HG03342 (cell line): ENCODE measurements around the gene EFCAB5.
"Not testable (repeated sequence)": the region's sequence is repeated elsewhere in the genome, so short reads cannot be mapped to it uniquely, and the experiment has no call there.

Experiments
- ATAC-seq: cut with Tn5 transposase; IDR thresholded peaks from one replicate; pipeline ENCODE4 v1.9.1; 2021; ENCODE audit warnings: mild to moderate bottlenecking, moderate library complexity; ENCODE audit not compliant: unreplicated experiment

Gene EFCAB5

DNA sequence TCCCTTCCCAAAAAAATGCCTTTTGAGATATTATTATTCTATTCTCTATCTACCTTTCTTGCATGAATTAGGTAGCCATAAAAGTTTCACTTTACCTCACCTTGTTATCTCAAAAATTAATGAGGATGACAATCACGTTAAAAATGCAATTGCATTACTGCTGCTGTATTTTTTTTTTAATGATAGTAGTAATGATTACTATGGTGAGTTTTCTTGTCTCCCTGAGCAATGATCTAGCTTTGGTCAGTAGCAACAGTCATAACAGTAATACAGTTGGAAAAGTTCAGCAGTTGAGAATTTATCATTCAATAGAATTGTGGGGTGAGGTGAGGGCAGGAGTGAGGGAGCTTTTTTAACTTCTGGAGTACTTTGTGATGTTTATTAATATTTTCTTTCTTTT, at the start of gene EFCAB5:
EFCAB5 (plus strand) TSS at position 301 of the 400 bp plus-strand sequence. CDS start 163 bp downstream, outside the sequence.
- ATAC-seq: no peak

DNA sequence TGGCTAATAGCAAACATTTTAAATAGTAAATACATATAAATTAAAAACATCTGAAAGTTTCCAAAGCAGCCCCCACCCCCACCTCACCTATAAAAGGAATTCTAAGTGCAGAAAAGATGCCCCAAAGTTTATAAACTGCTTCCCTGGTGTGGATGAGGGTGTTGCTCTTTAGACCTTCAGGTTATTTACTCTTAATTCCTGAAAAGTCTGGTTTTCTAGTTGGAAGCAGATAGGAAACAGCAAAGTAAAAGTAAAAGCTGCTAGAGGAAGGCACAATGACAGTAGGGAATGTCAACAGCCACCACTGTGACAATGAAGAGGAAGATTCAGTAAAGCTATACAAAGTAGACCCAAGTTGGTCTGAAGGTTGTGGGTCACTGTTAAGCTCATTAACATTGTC, 49.2 kb upstream of the EFCAB5 start:
- no peak for ATAC-seq

DNA sequence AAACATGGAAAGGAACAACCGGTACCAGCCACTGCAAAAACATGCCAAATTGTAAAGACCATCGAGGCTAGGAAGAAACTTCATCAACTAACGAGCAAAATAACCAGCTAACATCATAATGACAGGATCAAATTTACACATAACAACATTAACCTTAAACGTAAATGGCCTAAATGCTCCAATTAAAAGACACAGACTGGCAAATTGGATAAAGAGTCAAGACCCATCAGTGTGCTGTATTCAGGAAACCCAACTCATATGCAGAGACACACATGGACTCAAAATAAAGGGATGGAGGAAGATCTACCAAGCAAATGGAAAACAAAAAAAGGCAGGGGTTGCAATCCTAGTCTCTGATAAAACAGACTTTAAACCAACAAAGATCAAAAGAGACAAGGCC, 44.3 kb upstream of the EFCAB5 start:
- not testable (repeated sequence) for ATAC-seq

DNA sequence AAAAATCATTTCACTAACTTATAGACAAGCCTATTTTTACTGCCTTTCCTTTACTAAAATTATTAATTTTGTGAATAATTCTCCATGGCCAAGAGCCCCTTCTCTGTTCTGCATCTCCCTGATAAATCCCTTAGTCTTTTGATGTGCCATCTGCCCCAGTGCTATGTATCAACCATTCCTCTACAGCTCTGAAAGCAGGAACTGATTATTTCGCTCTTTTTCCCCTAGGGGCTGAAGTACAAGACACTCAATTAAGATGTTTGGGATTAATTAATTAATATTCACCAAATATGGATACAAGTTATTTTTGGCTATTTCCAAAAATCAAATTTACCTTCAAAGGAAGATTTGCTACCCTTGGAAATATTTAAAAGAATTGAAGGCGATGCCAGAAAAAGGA, 38.0 kb upstream of the EFCAB5 start:
- no peak for ATAC-seq

DNA sequence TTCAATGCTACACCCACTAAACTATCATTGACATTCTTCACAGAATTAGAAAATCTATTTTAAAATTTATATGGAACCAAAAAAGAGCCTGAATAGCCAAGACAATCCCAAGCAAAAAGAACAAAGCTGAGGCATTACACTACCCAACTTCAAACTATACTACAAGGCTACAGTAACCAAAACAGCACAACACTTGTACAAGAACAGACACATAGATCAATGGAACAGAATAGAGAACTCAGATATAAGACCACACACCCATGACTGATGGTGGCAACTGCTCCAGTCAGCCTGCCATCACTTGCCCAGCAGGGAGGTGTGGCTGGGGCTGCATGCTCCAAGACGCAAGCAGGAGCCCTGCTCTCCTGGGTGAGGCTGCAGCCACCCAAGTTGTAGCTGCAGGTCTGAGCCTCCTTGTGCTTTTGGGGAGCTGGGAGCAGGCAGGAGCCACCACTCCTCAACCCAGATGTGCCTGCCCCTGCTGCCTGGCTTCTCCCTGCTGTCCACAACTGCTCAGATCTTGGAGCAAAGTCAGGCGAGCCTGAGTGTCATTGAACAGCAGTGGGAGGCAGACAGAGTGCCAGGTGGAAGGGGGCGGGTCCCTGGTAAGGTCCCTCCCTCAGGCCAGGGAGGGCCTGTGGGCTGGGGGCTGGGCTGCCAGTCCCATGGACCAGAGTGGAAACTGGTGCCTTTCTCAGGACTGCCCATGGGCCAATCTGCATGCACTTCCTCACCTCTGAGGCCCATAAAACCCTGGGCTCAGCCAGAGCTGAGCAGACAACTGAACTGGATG, 36.2 kb upstream of the EFCAB5 start:
- no peak for ATAC-seq

DNA sequence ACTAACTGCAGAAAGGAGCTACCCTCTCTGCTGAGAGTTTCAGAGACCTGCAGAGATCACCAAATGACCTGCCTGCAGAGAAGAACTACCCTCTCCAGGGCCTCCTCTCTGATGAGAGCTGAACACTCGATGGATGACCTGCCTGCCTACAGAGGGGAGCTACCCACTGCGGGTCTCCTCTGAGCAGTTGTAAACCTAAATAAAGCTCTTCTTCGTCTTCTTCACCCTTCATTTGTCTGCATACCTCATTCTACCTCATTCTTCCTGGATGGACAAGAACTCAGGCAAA, 35.6 kb upstream of the EFCAB5 start:
- ATAC-seq: no peak

DNA sequence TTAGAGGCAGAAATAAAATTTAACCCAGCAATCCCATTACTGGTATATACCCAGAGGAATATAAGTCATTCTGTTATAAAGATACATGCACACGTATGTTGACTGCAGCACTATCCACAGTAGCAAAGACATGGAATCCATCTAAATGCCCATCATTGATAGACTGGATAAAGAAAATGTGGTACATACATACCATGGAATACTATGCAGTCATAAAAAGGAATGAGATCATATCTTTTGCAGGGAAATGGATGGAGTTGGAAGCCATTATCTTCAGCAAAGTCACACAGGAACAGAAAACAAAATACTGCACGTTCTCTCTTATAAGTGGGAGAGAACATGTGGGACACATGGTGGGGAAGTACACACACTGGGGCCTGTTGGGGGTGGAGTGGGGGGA, 34.5 kb upstream of the EFCAB5 start:
- ATAC-seq: no peak

DNA sequence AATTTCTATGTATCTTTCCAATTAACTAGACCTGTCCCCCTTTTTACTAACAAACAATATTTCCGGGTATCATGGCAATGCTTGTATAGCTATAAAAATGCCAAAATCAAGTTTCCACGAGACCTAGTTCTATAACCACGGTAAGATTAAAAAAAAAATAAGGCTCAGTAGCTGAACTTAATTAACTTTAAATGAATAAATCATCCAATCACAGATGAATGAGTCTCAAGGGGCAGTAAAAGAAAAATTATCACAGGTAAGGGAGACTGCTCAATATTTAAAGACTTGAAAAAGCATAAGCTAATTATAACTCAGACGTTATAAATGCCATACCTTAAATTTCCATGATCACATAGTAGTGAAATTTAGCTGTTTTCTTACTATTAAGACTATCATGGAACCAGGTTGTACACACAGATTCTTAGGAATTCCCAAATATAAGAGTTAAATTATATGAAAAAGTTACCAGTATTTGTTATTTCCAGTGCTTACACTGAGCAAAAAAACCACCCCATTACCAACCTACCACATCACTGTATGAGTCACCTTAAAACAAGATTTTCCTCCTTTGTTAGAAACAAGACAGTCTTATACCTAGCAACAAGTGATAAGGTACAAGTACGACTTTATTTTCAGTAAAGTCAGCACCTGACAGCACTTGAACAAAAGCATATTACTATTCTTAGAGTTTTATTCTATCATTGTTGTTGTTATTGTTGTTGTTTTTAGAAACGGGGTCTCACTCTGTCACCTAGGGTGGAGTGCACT, 32.0 kb upstream of the EFCAB5 start:
- ATAC-seq: no peak

DNA sequence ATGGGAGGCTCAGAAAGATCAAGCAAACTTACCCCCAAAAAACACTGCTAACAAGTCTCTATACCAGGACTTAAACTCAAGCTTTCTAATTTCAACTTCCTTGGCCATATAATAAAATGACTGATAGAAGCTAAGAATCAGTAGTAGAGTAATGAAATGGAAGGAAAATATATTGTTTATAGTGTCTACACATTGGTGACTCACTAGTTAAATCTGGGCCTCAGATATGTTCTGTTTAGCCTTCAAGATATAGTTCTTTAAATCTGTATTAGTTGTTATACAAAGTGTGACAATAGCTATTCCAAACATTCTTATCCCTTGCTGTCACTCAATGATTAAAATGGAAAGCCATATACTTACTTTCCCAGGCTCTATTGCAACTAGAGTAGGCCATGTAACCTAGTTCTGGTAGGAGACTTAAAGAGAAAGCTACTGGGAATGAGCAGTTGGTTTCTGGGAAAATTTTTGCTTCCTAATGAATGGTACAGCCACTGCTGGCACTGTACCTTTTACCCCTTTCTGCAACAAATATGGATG, 29.7 kb upstream of the EFCAB5 start:
- ATAC-seq: no peak

DNA sequence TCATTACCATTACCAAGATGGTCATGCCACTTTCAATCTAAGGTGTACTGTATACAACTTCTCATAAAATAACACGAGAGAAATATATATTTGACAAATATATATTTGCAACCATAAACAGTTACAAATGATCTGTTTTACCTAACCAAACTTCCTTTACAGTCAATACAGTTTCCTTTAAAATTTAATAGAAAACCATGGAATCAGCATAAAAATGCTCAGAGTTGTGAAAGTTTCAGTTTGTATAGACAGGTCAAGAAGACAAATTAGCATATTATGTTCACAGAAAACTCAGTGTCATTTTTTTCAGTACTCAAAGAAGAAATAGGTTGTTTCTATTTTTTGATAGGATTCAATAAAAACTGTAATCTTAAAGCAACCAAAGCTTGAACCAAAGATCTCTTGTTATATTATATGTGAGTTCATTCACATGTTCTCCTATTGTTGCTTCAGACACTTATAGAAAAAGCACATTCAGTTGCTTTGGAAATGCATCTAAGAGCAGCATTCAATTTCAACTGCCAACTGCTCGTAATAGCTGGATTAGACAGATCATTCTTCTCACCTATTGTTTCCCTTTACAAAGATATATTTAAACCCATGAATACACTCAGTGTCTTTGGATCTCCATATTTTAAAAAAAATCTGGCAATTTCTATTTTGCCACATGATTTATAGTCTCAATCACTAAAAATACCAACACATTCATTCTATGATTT, 26.5 kb upstream of the EFCAB5 start:
- ATAC-seq: no peak

DNA sequence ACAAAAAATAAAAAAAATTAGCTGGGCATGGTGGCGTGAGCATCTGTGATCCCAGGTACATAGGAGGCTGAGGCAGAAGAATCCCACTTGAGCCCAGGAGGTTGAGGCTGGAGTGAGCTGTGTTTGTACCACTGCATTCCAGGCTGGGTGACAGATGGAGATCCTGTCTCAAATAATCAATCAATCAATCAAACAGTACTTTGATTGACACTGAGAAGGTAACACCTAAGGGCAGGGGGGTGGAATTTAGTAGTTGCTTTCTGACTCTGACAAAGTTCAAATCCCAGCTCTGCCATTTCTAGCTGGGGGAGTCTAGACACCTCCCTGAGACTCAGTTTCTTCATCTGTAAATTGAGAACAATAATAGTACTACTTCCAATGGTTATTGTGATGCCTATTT, 23.4 kb upstream of the EFCAB5 start:
- no peak for ATAC-seq

DNA sequence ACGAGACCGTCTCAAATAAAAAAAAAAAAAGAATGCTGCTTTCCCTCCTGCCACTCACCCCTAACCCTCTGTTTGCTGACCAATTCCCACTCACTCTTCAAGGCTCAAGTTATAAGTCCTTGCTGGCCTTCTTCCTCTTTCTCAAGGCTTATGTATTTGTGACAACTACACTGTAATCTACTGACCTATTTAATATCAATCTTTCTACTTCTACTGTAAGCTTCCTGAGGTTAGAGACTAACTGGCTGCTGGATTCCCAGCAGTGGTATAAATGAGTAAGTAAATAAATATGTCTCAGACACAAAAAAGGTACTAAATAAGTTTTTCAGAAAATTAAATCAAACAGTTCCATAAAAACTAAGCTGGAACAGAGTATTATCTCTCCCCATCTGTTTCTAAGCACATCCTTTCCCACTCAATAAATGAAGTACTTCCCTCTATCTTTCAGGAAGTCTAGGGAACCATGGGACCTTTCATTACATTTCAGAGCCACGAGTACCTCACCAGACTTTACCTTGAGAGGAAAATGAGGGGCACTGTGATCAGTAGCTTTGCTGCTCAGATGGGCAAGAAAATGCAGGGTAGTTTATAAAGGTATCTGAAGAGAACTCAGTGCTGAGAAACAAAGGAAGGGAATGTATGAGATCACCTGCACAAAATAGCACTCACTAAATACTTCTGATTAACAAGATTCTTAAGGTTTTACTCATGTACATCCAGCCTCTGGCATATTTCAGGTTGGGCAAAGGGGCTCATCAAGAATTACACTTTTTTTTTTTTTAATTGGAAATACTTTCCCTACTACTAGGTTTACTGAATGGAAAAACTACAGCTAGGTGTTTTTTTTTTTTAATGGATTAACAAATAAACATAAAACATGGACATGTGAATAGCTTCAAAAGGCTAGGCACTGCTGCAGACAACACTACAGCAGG, 22.2 kb upstream of the EFCAB5 start:
- no peak for ATAC-seq

DNA sequence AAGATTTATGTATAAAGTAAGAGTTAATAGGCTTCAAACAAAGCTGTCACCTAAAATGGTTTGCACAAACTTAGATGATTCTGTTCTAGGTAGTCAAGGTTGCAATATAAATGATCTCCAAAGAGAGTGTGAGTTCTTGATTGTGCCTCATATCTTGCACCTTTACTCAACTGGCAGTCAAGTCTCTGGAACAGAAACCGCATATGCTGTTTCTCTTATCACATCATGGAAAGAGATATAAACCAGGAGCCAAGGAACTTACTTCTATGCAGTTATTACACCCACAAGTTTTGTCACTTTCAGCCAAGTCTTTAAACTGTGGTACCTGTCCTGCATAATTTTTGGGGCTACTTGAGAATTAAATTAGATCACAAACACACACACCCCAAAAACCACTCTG, 16.6 kb upstream of the EFCAB5 start:
- ATAC-seq: no peak

DNA sequence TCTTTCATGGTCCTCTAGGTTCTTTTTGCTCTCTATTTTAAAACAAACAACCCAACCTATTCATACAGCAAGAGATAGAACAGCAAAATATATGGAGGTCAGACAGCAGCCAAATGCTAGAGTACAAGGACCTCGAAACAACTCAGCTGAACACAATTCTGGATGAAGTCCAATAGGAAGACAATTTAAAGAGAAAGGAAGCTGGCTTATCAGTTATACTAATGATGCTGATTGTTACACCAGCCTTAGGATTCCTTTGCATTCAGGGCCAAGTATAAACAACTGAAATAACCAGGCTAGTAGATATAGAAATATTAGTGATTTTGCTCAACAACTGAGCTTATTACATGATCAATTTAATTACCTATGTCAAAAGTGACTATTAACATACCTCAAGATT, 13.9 kb upstream of the EFCAB5 start:
- ATAC-seq: no peak

DNA sequence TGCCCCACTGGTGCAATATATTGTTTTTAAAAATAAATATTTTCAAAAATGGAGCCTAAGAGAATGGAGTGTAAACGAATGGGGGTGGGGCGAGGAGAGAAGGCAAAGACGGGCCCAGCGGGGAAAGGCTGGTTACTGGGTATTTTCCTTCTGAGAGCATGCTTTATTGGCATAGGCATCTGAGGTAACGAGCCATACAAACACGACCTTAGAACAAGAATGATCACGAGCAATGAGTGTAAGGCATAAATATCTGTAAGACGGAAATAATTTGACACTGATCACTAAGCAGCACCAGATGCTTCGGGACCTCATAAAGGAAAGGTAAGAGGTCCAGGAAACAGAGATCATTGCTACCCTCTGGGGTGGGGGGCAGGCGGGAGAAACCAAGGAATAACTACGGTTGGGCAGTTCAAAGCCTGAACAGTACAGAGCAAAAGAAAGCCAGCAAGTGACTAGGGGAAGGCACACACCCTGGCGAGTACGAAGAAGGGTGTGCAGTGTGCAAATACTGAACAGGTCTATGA, 12.4 kb upstream of the EFCAB5 start:
- no peak for ATAC-seq

DNA sequence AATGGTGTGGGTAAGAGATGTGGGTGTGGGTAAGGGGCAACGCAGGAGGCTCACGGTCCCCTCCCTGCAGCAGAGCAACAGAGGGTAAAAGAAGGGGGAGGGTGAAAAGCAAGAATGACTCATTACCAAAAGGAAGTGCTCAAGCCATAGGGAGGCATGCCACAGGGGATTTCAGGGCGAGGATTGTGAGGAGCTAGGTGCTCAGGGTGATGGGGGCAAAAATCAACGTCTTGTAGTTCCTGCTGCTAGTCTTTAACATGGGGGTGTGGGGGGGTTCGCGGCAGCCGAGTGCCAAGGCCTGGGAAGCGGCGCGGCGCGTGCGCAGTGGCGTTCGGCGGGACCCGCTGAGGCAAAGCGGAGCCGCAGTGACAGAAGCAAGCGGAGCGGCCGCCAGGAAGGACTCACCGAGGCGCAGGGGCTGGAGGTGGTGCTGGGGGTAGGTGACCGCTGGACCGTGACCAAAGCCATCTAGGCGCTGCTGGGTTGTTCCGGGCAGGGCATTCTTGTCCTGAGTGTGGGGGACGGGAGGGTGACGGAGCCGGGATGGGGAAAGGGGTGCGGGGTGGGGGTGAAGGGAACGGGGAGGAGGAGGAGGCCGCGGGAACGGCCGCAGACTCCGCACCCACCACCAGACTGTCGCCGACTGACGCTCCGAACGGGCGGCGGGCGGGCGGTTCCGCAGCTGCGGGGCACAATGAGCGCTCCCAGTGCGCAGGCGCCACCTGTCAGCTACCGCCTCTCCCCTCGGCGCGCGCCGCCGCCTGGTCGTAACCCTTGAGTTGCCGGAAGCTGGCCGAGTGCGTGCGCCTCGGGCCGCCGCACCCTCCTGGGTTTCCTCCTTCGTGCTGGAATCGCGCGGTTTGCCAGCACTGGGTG, 11.7 kb upstream of the EFCAB5 start, which contains the start of gene SSH2:
SSH2 (minus strand) TSS at position 696 of the 876 bp plus-strand sequence; CDS start at position 468, 228 bp downstream.
- ATAC-seq: peak; percentile 40

DNA sequence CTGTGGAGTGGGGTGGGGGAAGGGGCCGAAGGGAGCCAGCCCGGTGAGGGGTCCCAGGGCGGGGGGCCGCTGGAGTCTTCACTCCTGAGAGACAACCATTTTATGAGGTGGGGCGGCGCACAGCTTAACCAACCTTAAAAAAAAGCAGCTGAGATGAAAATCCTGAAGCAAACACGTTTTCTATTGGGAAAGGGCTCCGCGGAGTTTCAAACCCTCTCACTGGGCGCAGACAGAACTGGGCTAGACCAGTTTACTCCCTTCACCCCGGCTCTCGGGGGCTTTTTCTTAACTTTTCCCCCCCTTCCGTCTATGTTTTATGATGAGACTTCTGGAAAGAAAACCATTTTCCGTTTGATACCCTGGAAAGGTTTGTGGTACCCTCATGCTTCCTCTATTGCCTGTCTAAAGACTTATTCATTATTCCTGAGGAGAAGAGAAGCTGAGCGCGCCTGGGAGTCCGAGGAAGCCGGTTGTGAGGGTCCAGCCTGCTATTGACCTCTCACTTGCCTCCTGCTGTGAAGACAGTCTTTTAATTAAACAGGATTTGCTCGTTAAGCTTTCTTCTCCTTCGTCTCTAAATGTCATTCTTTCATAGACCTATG, 10.9 kb upstream of the EFCAB5 start:
- no peak for ATAC-seq

DNA sequence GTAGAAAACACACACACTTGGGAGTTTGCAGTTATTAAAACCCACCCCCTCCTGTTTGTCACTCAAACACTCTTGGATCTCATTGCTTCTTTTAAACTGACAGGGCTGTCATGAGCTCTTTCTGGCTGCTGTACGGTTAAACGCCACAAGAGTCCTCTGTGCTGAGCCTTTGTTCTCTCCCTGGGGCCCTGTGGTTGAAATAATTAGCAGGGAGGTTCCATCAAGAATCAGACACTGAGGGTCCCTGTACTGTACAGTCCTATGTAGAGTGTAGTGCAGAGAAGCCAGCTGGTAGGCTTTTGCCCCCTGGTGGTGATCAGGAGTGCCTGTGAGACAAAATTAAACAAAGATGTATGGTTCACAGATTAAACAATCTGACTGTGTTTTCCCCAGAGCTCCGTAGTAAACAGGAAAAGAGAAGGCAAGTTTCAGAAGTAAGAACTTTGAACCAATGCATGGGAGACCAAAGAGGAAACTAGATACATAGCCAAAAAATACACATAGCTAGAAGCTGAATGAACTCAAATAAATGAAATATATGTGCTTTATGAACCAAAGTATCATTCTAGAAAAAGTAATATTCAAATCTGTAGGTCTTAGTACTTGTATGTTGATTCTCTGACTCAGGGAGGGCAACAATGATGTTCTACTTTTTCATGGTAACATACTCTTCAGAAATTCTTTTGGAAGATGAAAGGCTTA, 10.1 kb upstream of the EFCAB5 start:
- peak; percentile 80 for ATAC-seq
